ENCODE data around the gene ALX4.

- no peak for TF ChIP-seq CTCF (IDR thresholded peaks at IDR 0.05)
- no peak for TF ChIP-seq POLR2AphosphoS5 (IDR thresholded peaks at IDR 0.05)
- no peak for TF ChIP-seq POLR2A (IDR thresholded peaks at IDR 0.05)
These were observed 28.1 kb upstream of the ALX4 start for GRCh38 chr11:44338026-44338425.
